Measurements from ENCODE around the gene ZNF516.
A peak's percentile ranks its signal among the peaks of the same experiment; 100 is the strongest.

Gene ZNF516

DNA sequence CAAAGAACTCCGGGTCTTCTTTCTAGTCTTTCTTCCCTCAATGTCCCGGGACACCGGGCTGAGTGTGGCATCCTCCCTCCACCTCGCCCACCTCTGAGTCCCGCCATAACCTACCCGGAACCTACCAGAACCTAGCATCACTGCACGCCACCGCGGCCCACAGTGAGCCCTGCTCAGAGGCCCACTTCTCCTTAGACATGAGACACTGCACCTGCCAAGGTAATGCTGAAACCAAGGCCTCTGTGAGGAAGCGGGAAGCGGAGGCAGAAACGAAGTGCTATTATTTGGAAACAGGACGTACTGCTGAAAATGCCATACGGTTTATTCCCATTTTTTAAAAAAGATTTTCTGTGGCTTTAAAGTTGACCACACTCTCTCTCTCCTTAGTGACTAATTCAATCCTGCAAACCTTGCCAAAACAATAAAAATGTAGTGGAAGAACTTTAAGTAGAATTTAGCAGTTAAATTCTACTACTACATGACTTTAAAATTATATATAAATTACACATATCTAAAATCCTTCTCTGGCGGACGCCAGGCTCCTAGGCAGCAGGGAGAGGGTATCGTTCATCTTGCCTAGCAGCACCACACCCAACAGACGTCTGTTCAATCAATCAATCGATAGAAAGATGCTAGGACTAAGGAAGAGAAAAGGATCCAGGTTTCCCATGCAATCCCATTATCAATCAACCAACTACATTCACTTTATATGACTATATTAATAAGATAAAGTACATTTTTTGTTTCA, 82.0 kb downstream of the ZNF516 start:
- TF ChIP-seq ZBTB7A (IDR thresholded peaks at IDR 0.05; ENCODE audit: low read depth) (no peak), YY1 (IDR thresholded peaks at IDR 0.05; ENCODE audit: low read depth) (no peak), RAD21 (IDR thresholded peaks at IDR 0.05; ENCODE audit: low read depth) (no peak), TEAD4 (IDR thresholded peaks at IDR 0.05) (no peak), CREB1 (IDR thresholded peaks at IDR 0.05; ENCODE audit: low read depth) (no peak)
- TF ChIP-seq, protein P1, sequence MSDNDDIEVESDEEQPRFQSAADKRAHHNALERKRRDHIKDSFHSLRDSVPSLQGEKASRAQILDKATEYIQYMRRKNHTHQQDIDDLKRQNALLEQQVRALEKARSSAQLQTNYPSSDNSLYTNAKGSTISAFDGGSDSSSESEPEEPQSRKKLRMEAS (IDR thresholded peaks at IDR 0.05), result no peak
- TF ChIP-seq, protein P2, sequence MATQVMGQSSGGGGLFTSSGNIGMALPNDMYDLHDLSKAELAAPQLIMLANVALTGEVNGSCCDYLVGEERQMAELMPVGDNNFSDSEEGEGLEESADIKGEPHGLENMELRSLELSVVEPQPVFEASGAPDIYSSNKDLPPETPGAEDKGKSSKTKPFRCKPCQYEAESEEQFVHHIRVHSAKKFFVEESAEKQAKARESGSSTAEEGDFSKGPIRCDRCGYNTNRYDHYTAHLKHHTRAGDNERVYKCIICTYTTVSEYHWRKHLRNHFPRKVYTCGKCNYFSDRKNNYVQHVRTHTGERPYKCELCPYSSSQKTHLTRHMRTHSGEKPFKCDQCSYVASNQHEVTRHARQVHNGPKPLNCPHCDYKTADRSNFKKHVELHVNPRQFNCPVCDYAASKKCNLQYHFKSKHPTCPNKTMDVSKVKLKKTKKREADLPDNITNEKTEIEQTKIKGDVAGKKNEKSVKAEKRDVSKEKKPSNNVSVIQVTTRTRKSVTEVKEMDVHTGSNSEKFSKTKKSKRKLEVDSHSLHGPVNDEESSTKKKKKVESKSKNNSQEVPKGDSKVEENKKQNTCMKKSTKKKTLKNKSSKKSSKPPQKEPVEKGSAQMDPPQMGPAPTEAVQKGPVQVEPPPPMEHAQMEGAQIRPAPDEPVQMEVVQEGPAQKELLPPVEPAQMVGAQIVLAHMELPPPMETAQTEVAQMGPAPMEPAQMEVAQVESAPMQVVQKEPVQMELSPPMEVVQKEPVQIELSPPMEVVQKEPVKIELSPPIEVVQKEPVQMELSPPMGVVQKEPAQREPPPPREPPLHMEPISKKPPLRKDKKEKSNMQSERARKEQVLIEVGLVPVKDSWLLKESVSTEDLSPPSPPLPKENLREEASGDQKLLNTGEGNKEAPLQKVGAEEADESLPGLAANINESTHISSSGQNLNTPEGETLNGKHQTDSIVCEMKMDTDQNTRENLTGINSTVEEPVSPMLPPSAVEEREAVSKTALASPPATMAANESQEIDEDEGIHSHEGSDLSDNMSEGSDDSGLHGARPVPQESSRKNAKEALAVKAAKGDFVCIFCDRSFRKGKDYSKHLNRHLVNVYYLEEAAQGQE (IDR thresholded peaks at IDR 0.05; ENCODE audit: low read depth), result no peak
- TF ChIP-seq, protein P3, sequence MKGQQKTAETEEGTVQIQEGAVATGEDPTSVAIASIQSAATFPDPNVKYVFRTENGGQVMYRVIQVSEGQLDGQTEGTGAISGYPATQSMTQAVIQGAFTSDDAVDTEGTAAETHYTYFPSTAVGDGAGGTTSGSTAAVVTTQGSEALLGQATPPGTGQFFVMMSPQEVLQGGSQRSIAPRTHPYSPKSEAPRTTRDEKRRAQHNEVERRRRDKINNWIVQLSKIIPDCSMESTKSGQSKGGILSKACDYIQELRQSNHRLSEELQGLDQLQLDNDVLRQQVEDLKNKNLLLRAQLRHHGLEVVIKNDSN (IDR thresholded peaks at IDR 0.05), result no peak

DNA sequence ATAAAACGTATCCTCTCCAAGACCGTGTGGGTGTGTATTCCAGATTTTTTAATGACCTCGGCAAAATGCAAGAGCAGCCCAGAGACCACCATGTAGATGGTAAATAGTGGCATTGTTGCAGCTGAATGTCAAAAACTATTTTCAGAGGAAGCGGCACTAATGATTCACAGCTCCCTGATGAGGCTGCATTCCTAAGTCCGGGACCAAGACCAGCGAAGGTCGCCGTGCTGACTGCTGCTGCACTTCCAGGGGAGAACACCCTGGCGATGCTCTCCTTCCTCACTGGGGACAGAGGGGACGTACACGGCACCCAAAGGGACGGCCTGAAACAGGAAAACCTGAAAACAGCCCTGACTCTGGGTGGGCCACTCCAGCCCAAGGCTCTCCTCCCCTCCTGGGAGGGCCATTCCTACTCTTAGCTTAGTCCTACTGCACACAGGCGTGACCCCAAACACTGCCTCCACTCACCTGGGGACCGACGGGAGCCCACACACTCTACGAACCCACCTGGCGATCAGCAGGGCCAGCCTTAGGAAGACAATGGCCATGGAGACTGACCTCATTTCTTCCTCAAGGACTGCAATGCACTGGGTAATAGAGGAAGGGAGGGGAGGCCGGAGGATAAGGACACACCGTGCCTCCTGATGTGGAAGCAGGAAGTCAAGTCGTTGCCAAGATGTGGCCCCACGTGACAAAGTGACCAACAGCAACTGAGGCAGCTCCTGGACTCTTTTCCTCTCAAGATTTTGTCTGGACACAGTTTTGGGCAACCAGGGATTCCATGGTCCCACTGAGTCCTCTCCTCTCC, 82.8 kb downstream of the ZNF516 start:
- TF ChIP-seq, protein P2 (IDR thresholded peaks at IDR 0.05; ENCODE audit: low read depth), result no peak
- TF ChIP-seq TAF1 (IDR thresholded peaks at IDR 0.05; ENCODE audit: low read depth) (no peak), CREB1 (IDR thresholded peaks at IDR 0.05; ENCODE audit: low read depth) (no peak), TEAD4 (IDR thresholded peaks at IDR 0.05) (no peak), FOXM1 (IDR thresholded peaks at IDR 0.05; ENCODE audit: borderline replicate concordance, low read depth) (no peak), EP300 (IDR thresholded peaks at IDR 0.05; ENCODE audit: borderline replicate concordance) (no peak), CEBPB (IDR thresholded peaks at IDR 0.05) (no peak), YY1 (IDR thresholded peaks at IDR 0.05; ENCODE audit: low read depth) (no peak), NFIC (IDR thresholded peaks at IDR 0.05) (no peak), ZBTB7A (IDR thresholded peaks at IDR 0.05; ENCODE audit: low read depth) (no peak), TCF12 (IDR thresholded peaks at IDR 0.05; ENCODE audit: low read depth) (no peak), EGR1 (IDR thresholded peaks at IDR 0.05) (no peak), RAD21 (IDR thresholded peaks at IDR 0.05; ENCODE audit: low read depth) (no peak)
- TF ChIP-seq, protein P1 (IDR thresholded peaks at IDR 0.05), result no peak
- TF ChIP-seq, protein P3 (IDR thresholded peaks at IDR 0.05), result no peak

DNA sequence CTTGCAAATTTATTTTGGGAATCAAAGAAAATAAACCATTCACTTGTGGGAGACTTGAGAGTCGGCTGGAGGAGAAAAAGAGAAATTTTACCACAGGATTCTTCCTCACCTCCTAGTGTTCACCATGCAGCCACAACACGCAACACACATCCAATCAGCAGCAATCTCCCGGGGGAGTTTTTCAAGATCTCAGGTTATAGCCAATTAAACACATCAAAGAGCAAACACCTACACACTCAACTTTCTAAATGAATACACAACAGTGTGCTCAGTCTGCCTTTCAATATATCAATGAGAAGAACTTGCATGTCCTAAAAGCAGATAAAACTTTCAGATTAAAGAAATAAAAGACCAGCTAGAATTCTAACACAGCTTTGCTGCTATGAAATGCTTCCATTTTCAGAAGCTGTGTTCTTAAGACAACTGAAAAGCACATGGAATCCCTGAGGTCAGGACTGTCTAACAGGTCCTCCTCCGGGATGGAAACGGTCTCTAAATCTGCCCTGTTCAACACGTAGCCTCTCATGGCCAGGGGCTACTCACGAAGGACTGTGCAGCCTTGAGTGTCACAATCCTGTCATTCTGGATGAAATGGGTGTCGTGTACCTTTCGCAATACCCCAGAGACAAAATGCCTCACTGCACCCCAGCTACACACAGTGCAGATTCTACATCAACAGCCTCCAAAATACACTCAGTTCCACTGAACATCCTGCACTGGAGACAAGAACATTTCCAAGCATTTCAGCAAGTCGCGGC, 84.2 kb downstream of the ZNF516 start:
- no peak for TF ChIP-seq TAF1 (IDR thresholded peaks at IDR 0.05; ENCODE audit: low read depth)
- peak; percentile 68; the same call in 1 of the 2 replicates for TF ChIP-seq CEBPB (IDR thresholded peaks at IDR 0.05)

DNA sequence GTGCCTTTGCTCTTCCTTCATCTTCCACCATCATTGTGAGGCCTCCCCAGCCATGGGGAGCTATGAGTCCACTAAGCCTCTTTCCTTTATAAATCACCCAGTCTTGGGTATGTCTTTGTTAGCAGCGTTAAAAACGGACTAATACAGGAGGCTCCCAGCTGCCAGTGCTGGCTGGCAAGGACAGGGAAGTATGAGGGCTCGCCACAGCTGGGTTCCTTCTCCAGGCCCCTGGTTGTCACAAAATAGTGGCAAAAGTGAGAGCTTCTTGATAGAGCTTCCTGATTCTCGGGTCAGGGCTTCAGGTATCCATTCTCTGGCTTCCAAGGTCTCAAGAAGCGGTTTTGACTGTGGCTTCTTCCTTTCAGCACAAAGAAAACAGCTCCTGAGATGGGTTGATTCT, 85.0 kb downstream of the ZNF516 start:
- TF ChIP-seq EGR1 (IDR thresholded peaks at IDR 0.05) (no peak), NFIC (IDR thresholded peaks at IDR 0.05) (no peak), FOXM1 (IDR thresholded peaks at IDR 0.05; ENCODE audit: borderline replicate concordance, low read depth) (no peak), YY1 (IDR thresholded peaks at IDR 0.05; ENCODE audit: low read depth) (no peak), TAF1 (IDR thresholded peaks at IDR 0.05; ENCODE audit: low read depth) (no peak), TEAD4 (IDR thresholded peaks at IDR 0.05) (no peak), EP300 (IDR thresholded peaks at IDR 0.05; ENCODE audit: borderline replicate concordance) (no peak), CREB1 (IDR thresholded peaks at IDR 0.05; ENCODE audit: low read depth) (no peak)
- TF ChIP-seq, protein P1 (IDR thresholded peaks at IDR 0.05), result no peak
- TF ChIP-seq, protein P2 (IDR thresholded peaks at IDR 0.05; ENCODE audit: low read depth), result no peak
- TF ChIP-seq, protein P3 (IDR thresholded peaks at IDR 0.05), result no peak
